Gastroesophageal sphincter (tissue), 4 donors: ENCODE data around the gene ADAM30. TPM values are rescaled to one million over a fixed set of nuclear protein-coding genes. Genes with fewer than 3 reads are reported as not detected.

Experiments used
- ATAC-seq: fragments of 150-250 bp; one replicate; pipeline ENCODE4 v1.9.1; 2016; ENCODE audit warnings: mild to moderate bottlenecking, moderate library complexity
- H3K27ac ChIP-seq, 4 donors: fragments of 200-600 bp; sonication (generic) in 3 of 4; 1 replicate in 3 of 4; 2 replicates in 1 of 4; pipeline ENCODE4 v1.5.1; 2016 to 2019
- H3K27me3 ChIP-seq: fragments of 200-600 bp; sonication (generic); one replicate; pipeline ENCODE4 v1.5.1; 2019
- H3K36me3 ChIP-seq, 2 donors: fragments of 200-600 bp; sonication (generic); one replicate each; pipeline ENCODE4 v1.5.1; 2019; ENCODE audit warnings: control low read depth in 1 of 2
- H3K4me1 ChIP-seq, 3 donors: fragments of 200-600 bp; sonication (generic); 1 replicate in 2 of 3; 2 replicates in 1 of 3; pipeline ENCODE4 v1.5.1; 2016 to 2019; ENCODE audit warnings: control low read depth in 2 of 3
- H3K4me3 ChIP-seq, 2 donors: fragments of 200-600 bp; sonication (generic); one replicate each; pipeline ENCODE4 v1.5.1; 2019; ENCODE audit warnings: mild to moderate bottlenecking in 1 of 2, moderate library complexity in 1 of 2
- H3K9me3 ChIP-seq, 3 donors: fragments of 200-600 bp; sonication (generic); one replicate each; pipeline ENCODE4 v1.5.1; 2017 to 2019; ENCODE audit warnings: control low read depth in 2 of 3
- CTCF ChIP-seq, 4 experiments: fragments of 200-600 bp in 2 of 4; fragments of 450-650 bp in 2 of 4; sonication (generic) in 1 of 4; IDR thresholded peaks; one replicate each; pipeline ENCODE4 v1.5.1; 2017 to 2019; ENCODE audit warnings: antibody characterized with exemption in 4 of 4, mild to moderate bottlenecking in 2 of 4, moderate library complexity in 2 of 4
- EP300 ChIP-seq: sonication (generic); formaldehyde crosslinking; IDR thresholded peaks from one replicate; pipeline ENCODE4 v1.6.1; 2017; ENCODE audit warnings: antibody characterized with exemption, mild to moderate bottlenecking
- POLR2A ChIP-seq, 2 donors: fragments of 450-650 bp; IDR thresholded peaks; one replicate each; pipeline ENCODE4 v1.6.1; 2017; ENCODE audit warnings: antibody characterized with exemption in 2 of 2, mild to moderate bottlenecking in 2 of 2, moderate library complexity in 1 of 2
- POLR2AphosphoS5 ChIP-seq: sonication (generic); formaldehyde crosslinking; IDR thresholded peaks from one replicate; pipeline ENCODE4 v1.6.1; 2017; ENCODE audit warnings: antibody characterized with exemption
- WGBS, 2 donors: methylation state at CpG; one replicate each; pipeline ENCODE4 v1.1.5; 2018; ENCODE audit warnings: low coverage in 1 of 2; 5-methylcytosine and 5-hydroxymethylcytosine counted together
- total RNA-seq, 4 donors: library from RNA; depleted of rRNA; stranded (reverse); fragments of >200 nt; gene quantifications; one replicate each; pipeline ENCODE4 v1.1.0, GENCODE V29; 2016

The ADAM30 gene
- total RNA-seq, 4 donors from 2014 or later: not detected

- no peak overlapping the region for H3K27ac ChIP-seq
- TF ChIP-seq POLR2AphosphoS5 (no peak), CTCF (IDR thresholded peaks at IDR 0.05) (no peak), EP300 (no peak), POLR2A (IDR thresholded peaks at IDR 0.05) (no peak)
- H3K9me3 ChIP-seq: no peaks in the 10 kb centered on the region
- H3K4me3 ChIP-seq: no peak overlapping the region
- 62 to 87% methylated on average over 8 to 9 of the region's 10 CpGs for WGBS, 2 donors
- ATAC-seq: no peak
- H3K4me1 ChIP-seq: no peaks in the 10 kb centered on the region
- H3K27me3 ChIP-seq: peaks cover 16% of the 10 kb centered on the region
- no peaks in the 10 kb centered on the region for H3K36me3 ChIP-seq
Observed at GRCh38 chr1:119893827-119894700, 2.3 kb downstream of the ADAM30 start.

GRCh38 chr1:119893238-119893791 lies 3.0 kb downstream of the ADAM30 start:
- 80 to 94% methylated on average over 4 to 5 of the region's 6 CpGs for WGBS, 2 donors
- no peak for TF ChIP-seq POLR2A (IDR thresholded peaks at IDR 0.05)
- TF ChIP-seq POLR2AphosphoS5: no peak
- no peak for TF ChIP-seq CTCF (IDR thresholded peaks at IDR 0.05)
- TF ChIP-seq EP300: no peak
- Histone ChIP-seq H3K9me3 (no peaks in the 10 kb centered on the region), H3K36me3 (no peaks in the 10 kb centered on the region), H3K4me3 (no peak overlapping the region), H3K27me3 (peaks cover 16% of the 10 kb centered on the region), H3K27ac (no peak overlapping the region), H3K4me1 (no peaks in the 10 kb centered on the region)
- no peak for ATAC-seq

GRCh38 chr1:119891386-119891785 lies 4.9 kb downstream of the ADAM30 start:
- Histone ChIP-seq H3K4me1 (no peaks in the 10 kb centered on the region), H3K4me3 (no peak overlapping the region), H3K9me3 (peaks cover 0 to 7% (median 0%) of the 10 kb centered on the region in 3 donors), H3K27ac (no peak overlapping the region), H3K27me3 (peaks cover 10% of the 10 kb centered on the region), H3K36me3 (no peaks in the 10 kb centered on the region)
- TF ChIP-seq CTCF (IDR thresholded peaks at IDR 0.05) (no peak), EP300 (no peak), POLR2A (IDR thresholded peaks at IDR 0.05) (no peak), POLR2AphosphoS5 (no peak)
- WGBS, 2 donors: 73 to 90% methylated on average over 1 of the region's 1 CpG
- ATAC-seq: no peak

GRCh38 chr1:119888476-119888875 lies 7.8 kb downstream of the ADAM30 start:
- no peak overlapping the region for H3K4me3 ChIP-seq
- no peak overlapping the region for H3K27ac ChIP-seq
- no peaks in the 10 kb centered on the region for H3K36me3 ChIP-seq
- no peaks in the 10 kb centered on the region for H3K4me1 ChIP-seq
- H3K9me3 ChIP-seq: peaks cover 0 to 7% (median 0%) of the 10 kb centered on the region in 3 donors
- no peak for ATAC-seq
- TF ChIP-seq POLR2AphosphoS5 (no peak), POLR2A (IDR thresholded peaks at IDR 0.05) (no peak), EP300 (no peak), CTCF (IDR thresholded peaks at IDR 0.05) (no peak)
- H3K27me3 ChIP-seq: no peaks in the 10 kb centered on the region

- H3K4me3 ChIP-seq: no peak overlapping the region
- no peaks in the 10 kb centered on the region for H3K4me1 ChIP-seq
- H3K9me3 ChIP-seq: peaks cover 0 to 7% (median 0%) of the 10 kb centered on the region in 3 donors
- no peak overlapping the region for H3K27ac ChIP-seq
- TF ChIP-seq POLR2A (IDR thresholded peaks at IDR 0.05): no peak
- no peak for TF ChIP-seq CTCF (IDR thresholded peaks at IDR 0.05)
- no peak for TF ChIP-seq EP300
- no peak for TF ChIP-seq POLR2AphosphoS5
- H3K36me3 ChIP-seq: no peaks in the 10 kb centered on the region
- no peak for ATAC-seq
- no peaks in the 10 kb centered on the region for H3K27me3 ChIP-seq
Observed at GRCh38 chr1:119887427-119887826, 8.9 kb downstream of the ADAM30 start.
